Measurements from ENCODE around the gene TRIM24. TPM values are rescaled to one million over a fixed set of nuclear protein-coding genes. Genes with fewer than 3 reads are reported as not detected.

The TRIM24 gene
- total and polyA plus RNA-seq, 2 of the 13 experiments (the other 11 are each of a cell fraction or from before 2014, with no cell fraction given): 100 to 106 TPM

DNA sequence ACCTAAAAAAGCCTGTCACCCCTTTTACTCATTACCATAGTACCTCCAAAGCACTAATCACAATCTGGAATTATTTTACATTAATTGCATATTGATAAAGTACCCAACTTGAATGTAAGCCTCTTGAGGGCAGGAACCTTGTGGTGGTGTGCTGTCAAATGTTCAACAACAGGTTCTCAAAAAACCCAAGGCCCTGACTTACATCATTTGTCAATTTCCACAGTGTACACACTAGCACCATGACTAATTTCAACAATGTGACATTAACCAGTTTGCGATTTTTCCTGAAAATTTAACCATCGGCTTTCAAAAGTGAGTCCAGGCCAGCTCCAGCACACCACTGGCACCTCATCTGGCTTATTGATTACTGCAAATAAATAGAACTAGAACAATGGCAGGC, 153.6 kb downstream of the TRIM24 start (continued):
- TF ChIP-seq, protein P1, sequence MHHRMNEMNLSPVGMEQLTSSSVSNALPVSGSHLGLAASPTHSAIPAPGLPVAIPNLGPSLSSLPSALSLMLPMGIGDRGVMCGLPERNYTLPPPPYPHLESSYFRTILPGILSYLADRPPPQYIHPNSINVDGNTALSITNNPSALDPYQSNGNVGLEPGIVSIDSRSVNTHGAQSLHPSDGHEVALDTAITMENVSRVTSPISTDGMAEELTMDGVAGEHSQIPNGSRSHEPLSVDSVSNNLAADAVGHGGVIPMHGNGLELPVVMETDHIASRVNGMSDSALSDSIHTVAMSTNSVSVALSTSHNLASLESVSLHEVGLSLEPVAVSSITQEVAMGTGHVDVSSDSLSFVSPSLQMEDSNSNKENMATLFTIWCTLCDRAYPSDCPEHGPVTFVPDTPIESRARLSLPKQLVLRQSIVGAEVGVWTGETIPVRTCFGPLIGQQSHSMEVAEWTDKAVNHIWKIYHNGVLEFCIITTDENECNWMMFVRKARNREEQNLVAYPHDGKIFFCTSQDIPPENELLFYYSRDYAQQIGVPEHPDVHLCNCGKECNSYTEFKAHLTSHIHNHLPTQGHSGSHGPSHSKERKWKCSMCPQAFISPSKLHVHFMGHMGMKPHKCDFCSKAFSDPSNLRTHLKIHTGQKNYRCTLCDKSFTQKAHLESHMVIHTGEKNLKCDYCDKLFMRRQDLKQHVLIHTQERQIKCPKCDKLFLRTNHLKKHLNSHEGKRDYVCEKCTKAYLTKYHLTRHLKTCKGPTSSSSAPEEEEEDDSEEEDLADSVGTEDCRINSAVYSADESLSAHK (CRISPR knock-in tag; IDR thresholded peaks at IDR 0.05; ENCODE audit: borderline replicate concordance): no peak
- TF ChIP-seq FOXK2 (IDR thresholded peaks at IDR 0.05) (no peak), ZNF431 (CRISPR knock-in tag; IDR thresholded peaks at IDR 0.05; ENCODE audit: borderline replicate concordance, low read depth) (no peak), PBX3 (CRISPR knock-in tag; IDR thresholded peaks at IDR 0.05; ENCODE audit: borderline replicate concordance) (no peak), NFIB (CRISPR knock-in tag; IDR thresholded peaks at IDR 0.05; ENCODE audit: borderline replicate concordance) (no peak), ERF (CRISPR knock-in tag; IDR thresholded peaks at IDR 0.05) (no peak), SOX13 (IDR thresholded peaks at IDR 0.05) (no peak), SOX13 (CRISPR knock-in tag; conservative IDR thresholded peaks at IDR 0.05 in 1 of 2, IDR thresholded peaks at IDR 0.05 in 1 of 2) (peak in 1 of 2 experiments; percentile 8; a peak in 1 of 4 replicates), TAF15 (IDR thresholded peaks at IDR 0.05; ENCODE audit: low read depth, low read length, poor library complexity, severe bottlenecking) (no peak), ZNF432 (CRISPR knock-in tag; IDR thresholded peaks at IDR 0.05; ENCODE audit: borderline replicate concordance) (no peak), PHB2 (IDR thresholded peaks at IDR 0.05; ENCODE audit: partially characterized antibody) (no peak), HINFP (CRISPR knock-in tag; IDR thresholded peaks at IDR 0.05; ENCODE audit: low read depth) (no peak), JARID2 (CRISPR knock-in tag; IDR thresholded peaks at IDR 0.05; ENCODE audit: insufficient replicate concordance) (no peak), KLF15 (CRISPR knock-in tag; IDR thresholded peaks at IDR 0.05; ENCODE audit: borderline replicate concordance) (no peak), CAMTA2 (CRISPR knock-in tag; IDR thresholded peaks at IDR 0.05; ENCODE audit: borderline replicate concordance) (no peak), ZNF660 (CRISPR knock-in tag; IDR thresholded peaks at IDR 0.05; ENCODE audit: borderline replicate concordance, low read depth) (no peak), CCAR2 (optimal IDR thresholded peaks at IDR 0.05; ENCODE audit: low read depth, low read length) (no peak), ZNF12 (CRISPR knock-in tag; IDR thresholded peaks at IDR 0.05) (no peak; the same call in 1 of the 2 replicates)
- TF ChIP-seq, protein P2, sequence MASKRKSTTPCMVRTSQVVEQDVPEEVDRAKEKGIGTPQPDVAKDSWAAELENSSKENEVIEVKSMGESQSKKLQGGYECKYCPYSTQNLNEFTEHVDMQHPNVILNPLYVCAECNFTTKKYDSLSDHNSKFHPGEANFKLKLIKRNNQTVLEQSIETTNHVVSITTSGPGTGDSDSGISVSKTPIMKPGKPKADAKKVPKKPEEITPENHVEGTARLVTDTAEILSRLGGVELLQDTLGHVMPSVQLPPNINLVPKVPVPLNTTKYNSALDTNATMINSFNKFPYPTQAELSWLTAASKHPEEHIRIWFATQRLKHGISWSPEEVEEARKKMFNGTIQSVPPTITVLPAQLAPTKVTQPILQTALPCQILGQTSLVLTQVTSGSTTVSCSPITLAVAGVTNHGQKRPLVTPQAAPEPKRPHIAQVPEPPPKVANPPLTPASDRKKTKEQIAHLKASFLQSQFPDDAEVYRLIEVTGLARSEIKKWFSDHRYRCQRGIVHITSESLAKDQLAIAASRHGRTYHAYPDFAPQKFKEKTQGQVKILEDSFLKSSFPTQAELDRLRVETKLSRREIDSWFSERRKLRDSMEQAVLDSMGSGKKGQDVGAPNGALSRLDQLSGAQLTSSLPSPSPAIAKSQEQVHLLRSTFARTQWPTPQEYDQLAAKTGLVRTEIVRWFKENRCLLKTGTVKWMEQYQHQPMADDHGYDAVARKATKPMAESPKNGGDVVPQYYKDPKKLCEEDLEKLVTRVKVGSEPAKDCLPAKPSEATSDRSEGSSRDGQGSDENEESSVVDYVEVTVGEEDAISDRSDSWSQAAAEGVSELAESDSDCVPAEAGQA (IDR thresholded peaks at IDR 0.05; ENCODE audit: low read depth): no peak
- TF ChIP-seq, protein P2 (CRISPR knock-in tag; IDR thresholded peaks at IDR 0.05; ENCODE audit: borderline replicate concordance): no peak
